ENCODE measurements around the gene MPRIP.

The MPRIP gene

DNA sequence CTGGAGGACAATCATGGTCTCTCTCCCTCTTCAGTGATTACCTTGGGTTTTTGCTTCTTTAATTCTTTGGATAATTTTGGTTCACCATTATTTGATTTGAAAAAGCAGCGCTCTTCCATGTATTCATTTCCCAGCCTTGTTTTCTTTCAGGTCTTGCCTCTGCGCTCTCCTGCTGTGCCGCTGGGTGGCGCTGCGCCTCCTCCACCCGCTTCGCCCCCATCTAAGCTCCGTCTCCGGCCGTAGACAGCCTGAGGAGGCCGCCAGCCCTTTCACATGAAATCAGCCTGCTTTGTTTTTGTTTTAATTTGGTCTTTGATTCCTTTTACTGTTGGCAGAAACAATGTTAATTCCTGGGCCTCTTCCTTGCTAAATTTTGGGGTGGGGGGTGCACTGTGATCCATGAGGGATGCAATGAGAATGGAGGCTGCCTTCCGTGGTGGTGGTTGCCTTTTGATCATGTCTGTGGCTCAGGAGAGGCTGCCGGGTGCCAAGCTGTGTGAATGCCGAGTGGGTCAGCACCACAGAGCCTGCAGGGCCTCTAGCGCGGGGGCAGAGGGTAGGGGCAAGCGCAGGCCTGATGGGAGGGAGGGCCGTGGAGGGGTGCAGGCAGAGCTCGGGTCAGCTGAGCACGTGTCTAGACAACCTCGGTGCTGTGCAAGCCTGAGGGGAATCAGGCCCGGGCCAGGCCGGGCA is 99.7 kb downstream of the MPRIP start:
- peak in 1 of 2 donors; percentile 19 for DNase-seq (ENCODE audit: extremely low read depth in 1 of 2, low read depth in 1 of 2)

DNA sequence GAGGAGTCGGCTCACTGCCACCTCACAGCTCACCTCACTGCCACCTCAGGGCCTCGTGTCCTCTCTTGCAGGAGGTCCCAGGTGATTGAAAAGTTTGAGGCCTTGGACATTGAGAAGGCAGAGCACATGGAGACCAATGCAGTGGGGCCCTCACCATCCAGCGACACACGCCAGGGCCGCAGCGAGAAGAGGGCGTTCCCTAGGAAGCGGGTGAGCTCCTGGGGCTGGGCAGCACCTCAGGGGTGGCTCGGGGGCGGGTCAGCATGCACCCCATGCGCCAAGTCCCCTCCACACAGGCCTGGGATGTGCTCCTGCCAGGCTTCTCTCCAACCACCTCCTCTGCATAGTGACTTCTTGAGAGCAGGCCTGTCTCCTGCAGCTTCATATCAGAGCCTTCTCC is 100.3 kb downstream of the MPRIP start:
- DNase-seq (ENCODE audit: extremely low read depth in 1 of 2, low read depth in 1 of 2): no peak

- no peak for DNase-seq (ENCODE audit: extremely low read depth in 1 of 2, low read depth in 1 of 2)
These were observed 101.2 kb downstream of the MPRIP start for GRCh38 chr17:17143501-17143900.

GRCh38 chr17:17144061-17144460 is 101.8 kb downstream of the MPRIP start:
- no peak for DNase-seq (ENCODE audit: extremely low read depth in 1 of 2, low read depth in 1 of 2)

- DNase-seq (ENCODE audit: extremely low read depth in 1 of 2, low read depth in 1 of 2): no peak
These were observed 102.8 kb downstream of the MPRIP start for GRCh38 chr17:17144916-17145665.

DNA sequence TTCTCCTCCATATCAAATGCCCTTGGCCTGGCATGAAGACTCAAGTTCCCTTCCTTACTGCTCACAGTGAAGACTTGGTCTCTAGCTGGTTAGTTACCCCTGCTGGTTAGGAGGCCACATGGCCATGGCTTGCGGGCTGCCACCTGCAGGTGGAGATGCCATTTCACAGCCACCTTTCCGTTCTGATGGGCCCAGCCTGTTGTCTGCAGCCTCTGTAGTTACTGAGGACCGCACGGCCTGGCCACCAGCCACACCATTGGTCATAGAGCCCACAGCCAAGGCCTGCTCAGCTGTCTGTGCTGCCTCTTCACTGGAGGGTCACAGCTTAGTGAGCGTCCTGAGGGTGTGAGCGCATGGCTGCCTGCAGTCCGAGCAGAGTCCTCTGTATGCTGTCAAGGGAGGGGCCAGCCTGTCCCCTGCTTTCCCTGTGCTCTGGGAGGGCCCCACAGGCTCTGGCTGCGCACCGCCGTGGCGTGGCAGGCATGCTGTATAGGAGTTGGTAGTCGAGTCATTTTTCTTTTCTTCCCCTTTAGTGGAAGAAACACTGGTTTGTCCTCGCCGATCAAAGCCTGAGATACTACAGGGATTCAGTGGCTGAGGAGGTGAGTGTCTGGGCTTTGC is 104.6 kb downstream of the MPRIP start:
- DNase-seq (ENCODE audit: extremely low read depth in 1 of 2, low read depth in 1 of 2): no peak

- no peak for DNase-seq (ENCODE audit: extremely low read depth in 1 of 2, low read depth in 1 of 2)
These were observed 105.6 kb downstream of the MPRIP start for GRCh38 chr17:17147821-17148220.

- DNase-seq (ENCODE audit: extremely low read depth in 1 of 2, low read depth in 1 of 2): no peak
These were observed 107.5 kb downstream of the MPRIP start for GRCh38 chr17:17149520-17150447.

DNA sequence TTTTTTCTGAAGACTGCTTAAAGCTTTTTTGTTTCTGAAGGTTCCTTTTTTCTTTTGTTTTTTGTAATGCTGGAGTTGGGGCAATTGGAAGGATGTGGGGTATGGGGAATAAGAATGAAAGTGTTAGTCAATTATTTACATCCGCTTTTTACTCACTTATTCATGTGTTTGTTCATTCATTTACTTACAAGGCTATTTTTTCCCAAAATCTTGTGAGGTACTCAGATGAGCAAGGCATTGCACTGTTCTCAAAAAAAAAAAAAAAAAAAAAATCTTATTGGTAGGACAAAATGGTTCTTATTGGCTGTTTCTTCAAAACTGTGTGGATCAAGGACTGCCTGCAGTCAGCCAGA is 108.2 kb downstream of the MPRIP start:
- no peak for DNase-seq (ENCODE audit: extremely low read depth in 1 of 2, low read depth in 1 of 2)

DNA sequence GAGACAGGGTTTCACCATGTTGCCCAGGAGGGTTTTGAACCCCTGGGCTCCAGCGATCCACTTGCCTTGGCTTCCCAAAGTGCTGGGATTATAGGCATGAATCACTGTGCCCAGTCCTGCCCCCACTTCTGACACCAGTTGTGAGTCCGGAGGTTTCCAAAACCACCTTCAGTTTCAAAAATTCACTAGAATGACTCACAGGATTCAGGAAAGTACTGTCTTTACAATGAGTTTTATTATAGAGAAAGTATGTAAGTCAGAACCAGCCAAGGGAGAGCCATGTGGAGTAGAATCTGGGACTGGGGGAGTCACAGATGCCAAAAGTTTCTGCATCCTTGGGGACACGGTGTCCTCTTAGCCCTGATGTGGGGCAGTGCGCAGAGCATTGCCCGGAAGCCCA is 108.8 kb downstream of the MPRIP start:
- DNase-seq (ENCODE audit: extremely low read depth in 1 of 2, low read depth in 1 of 2): no peak

- DNase-seq (ENCODE audit: extremely low read depth in 1 of 2, low read depth in 1 of 2): no peak
These were observed 109.3 kb downstream of the MPRIP start for GRCh38 chr17:17151541-17151940.

DNA sequence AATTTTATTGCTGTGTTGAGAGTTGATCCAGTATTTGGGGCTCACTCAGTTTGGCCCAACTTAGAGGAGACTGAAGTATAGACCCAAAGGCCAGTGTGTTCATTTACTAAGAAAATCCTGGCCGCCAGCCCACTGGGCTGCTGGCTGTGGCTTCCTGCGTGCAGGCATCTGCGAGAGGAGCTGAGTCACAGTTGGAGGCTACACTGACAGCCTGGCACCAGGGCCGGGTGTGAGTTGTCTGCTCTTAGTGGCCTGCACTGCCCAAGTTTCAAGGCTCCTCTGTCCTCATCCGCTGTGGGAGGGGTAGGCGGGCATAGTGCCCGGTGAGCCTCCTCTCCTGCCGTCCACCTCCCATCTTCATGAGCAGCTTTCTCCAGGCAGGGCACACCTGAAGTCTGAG is 109.7 kb downstream of the MPRIP start:
- DNase-seq (ENCODE audit: extremely low read depth in 1 of 2, low read depth in 1 of 2): no peak

DNA sequence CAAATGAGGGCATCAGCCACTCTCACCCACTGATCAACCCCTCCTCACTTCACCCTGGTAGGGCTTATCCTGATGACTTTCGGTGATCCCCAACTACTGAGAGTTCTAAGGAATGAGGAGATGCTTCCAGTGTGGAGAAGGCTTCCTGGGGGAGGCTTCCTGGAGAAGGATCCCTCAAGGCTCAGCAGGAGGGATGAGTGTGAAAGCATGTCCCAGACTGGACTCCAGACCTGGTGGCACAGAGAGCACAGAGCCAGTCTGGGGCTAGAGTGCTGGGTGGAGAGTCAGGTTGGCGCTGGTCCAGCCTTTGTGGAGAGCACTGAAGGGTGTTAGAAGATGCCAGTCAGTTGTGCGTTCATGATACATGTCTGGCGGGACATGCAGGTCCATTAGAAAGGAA is 110.1 kb downstream of the MPRIP start:
- DNase-seq (ENCODE audit: extremely low read depth in 1 of 2, low read depth in 1 of 2): no peak

DNA sequence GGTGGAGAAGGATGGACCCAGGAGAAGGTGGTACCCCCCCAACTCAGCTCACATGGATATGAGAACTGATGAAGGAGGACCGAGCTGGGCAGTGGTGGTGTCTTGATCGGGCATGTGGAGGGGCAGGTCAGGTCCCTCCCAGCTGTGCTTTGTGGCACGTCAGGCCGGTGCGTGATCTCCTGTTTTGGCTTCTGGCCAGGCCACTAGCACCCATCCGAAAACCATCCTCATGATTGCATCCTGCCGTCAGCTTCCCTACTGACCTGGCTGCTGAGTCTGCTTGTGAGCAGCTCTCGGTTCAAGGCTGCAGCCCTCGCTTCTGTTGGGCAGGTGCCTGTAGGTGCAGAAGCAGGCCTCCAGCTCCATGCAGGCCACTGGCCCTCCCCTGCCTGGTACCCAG is 110.8 kb downstream of the MPRIP start:
- no peak for DNase-seq (ENCODE audit: extremely low read depth in 1 of 2, low read depth in 1 of 2)

DNA sequence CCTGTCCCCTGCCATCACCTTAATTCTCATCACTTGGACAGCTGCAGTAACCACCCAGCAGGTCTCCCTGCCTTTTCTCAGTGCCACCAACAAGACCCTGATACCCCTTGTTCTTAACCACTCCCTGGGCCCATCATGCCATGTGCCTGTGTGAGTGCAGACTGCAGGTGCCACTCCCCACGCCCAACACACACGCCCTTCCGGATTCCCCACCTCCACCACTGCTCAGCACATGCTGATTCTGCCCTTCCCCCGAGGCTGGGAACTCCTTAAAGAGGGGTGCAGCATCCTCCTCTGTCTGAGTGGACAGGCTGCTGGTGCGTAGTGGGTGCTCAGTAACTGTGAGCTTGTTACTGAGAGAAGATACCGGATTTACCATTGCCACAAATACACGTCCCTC is 111.5 kb downstream of the MPRIP start:
- no peak for DNase-seq (ENCODE audit: extremely low read depth in 1 of 2, low read depth in 1 of 2)

- no peak for DNase-seq (ENCODE audit: extremely low read depth in 1 of 2, low read depth in 1 of 2)
These were observed 112.3 kb downstream of the MPRIP start for GRCh38 chr17:17154556-17154955.

GRCh38 chr17:17154981-17155380 is 112.7 kb downstream of the MPRIP start:
- DNase-seq (ENCODE audit: extremely low read depth in 1 of 2, low read depth in 1 of 2): no peak

- no peak for DNase-seq (ENCODE audit: extremely low read depth in 1 of 2, low read depth in 1 of 2)
These were observed 113.3 kb downstream of the MPRIP start for GRCh38 chr17:17155568-17155967.

GRCh38 chr17:17156107-17156506 is 113.8 kb downstream of the MPRIP start:
- DNase-seq (ENCODE audit: extremely low read depth in 1 of 2, low read depth in 1 of 2): no peak

DNA sequence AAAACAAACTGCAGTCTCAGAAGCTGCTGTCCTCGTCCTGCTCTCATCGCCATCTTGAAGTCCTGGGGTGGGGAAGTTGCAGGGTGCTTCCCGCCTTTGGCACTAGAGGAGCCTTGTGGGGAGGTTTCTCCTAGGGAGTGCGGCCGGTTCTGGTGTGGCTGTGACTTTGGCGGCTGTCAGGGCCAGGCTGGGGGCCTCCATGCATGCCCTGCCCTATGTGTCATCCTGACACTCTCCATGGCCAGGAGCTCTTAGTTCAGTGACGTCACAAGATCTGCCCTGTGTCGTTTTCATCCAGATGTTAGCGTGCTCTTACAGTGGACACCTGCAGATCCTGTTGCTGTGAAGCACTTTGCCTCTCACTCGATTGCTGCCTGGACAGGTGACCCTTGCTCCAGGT is 114.3 kb downstream of the MPRIP start:
- DNase-seq (ENCODE audit: extremely low read depth in 1 of 2, low read depth in 1 of 2): no peak

DNA sequence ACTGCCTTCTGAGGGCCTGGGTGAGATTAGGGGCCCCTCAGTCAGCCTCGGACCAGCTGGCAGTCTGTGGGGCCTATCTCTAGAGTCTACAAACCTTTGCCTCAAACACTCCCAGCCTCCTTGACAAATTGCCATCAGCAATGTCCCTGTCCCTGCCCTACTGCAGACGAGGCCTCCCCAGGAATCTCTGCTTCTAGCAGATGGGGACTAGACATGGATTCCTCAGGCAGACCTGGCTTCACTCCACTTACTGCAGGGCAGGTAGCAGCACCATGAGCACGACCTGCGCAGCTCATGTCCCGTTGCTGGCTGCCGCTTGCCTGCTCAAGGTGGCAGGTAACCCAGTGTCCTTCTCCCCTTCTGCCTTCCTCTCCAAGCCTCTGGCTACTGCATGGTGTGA is 114.8 kb downstream of the MPRIP start:
- DNase-seq (ENCODE audit: extremely low read depth in 1 of 2, low read depth in 1 of 2): no peak

All from activated CD8-positive, alpha-beta memory T cell treated with anti-CD3 and anti-CD28 coated beads for 1 hour (primary cell).